ENCODE measurements around the gene SERPINA5.

- TF ChIP-seq, protein P1, sequence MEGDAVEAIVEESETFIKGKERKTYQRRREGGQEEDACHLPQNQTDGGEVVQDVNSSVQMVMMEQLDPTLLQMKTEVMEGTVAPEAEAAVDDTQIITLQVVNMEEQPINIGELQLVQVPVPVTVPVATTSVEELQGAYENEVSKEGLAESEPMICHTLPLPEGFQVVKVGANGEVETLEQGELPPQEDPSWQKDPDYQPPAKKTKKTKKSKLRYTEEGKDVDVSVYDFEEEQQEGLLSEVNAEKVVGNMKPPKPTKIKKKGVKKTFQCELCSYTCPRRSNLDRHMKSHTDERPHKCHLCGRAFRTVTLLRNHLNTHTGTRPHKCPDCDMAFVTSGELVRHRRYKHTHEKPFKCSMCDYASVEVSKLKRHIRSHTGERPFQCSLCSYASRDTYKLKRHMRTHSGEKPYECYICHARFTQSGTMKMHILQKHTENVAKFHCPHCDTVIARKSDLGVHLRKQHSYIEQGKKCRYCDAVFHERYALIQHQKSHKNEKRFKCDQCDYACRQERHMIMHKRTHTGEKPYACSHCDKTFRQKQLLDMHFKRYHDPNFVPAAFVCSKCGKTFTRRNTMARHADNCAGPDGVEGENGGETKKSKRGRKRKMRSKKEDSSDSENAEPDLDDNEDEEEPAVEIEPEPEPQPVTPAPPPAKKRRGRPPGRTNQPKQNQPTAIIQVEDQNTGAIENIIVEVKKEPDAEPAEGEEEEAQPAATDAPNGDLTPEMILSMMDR (conservative IDR thresholded peaks at IDR 0.05 in 1 of 2, IDR thresholded peaks at IDR 0.05 in 1 of 2; ENCODE audit: extremely low read depth in 1 of 2, insufficient read depth in 1 of 2, low read depth in 1 of 2, low read length in 2 of 2), result no peak
- TF ChIP-seq EZH2 (IDR thresholded peaks at IDR 0.05; ENCODE audit: borderline replicate concordance, low read length), result no peak
Observed at GRCh38 chr14:94600148-94600545, 18.9 kb downstream of the SERPINA5 start.

Data from mammary epithelial cell (primary cell).